Neural progenitor cell (in vitro differentiated cells): ENCODE results near the gene COG2.

Experiments used
- EZH2 ChIP-seq: fragments of 200-600 bp; sonication (generic); IDR thresholded peaks from 2 replicates; pipeline ENCODE4 v1.6.1; 2017; ENCODE audit warnings: antibody characterized with exemption, mild to moderate bottlenecking, moderate library complexity
- TF ChIP-seq, protein P1 (sequence below): fragments of 200-600 bp; sonication (generic); IDR thresholded peaks from 2 replicates; pipeline ENCODE4 v1.5.1; 2017; ENCODE audit warnings: antibody characterized with exemption, mild to moderate bottlenecking

- TF ChIP-seq, protein P1, sequence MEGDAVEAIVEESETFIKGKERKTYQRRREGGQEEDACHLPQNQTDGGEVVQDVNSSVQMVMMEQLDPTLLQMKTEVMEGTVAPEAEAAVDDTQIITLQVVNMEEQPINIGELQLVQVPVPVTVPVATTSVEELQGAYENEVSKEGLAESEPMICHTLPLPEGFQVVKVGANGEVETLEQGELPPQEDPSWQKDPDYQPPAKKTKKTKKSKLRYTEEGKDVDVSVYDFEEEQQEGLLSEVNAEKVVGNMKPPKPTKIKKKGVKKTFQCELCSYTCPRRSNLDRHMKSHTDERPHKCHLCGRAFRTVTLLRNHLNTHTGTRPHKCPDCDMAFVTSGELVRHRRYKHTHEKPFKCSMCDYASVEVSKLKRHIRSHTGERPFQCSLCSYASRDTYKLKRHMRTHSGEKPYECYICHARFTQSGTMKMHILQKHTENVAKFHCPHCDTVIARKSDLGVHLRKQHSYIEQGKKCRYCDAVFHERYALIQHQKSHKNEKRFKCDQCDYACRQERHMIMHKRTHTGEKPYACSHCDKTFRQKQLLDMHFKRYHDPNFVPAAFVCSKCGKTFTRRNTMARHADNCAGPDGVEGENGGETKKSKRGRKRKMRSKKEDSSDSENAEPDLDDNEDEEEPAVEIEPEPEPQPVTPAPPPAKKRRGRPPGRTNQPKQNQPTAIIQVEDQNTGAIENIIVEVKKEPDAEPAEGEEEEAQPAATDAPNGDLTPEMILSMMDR = no peak
- TF ChIP-seq EZH2 = no peak
Measured at GRCh38 chr1:230611128-230611877, 31.0 kb upstream of the COG2 start.
